Endothelial cell of umbilical vein (primary cell): Measurements from ENCODE around the gene SKAP1. TPM values are rescaled to one million over a fixed set of nuclear protein-coding genes. Genes with fewer than 3 reads are reported as not detected.

ENCODE experiments used
- BruUV-seq: library from RNA; stranded (reverse); fragments of 400-500 nt; replicated peaks from 2 replicates; lab custom pipeline; 2021; lab: Mats Ljungman, UMichigan
- CTCF ChIA-PET: fragments of 300-600, 350-600 bp; sonication (Branson Sonifier 250); formaldehyde crosslinking; loops from one replicate; lab custom pipeline; 2021; ENCODE audit warnings: antibody characterized with exemption, inconsistent platforms; lab: Charles Lee
- POLR2A ChIA-PET: fragments of 300-600, 350-600 bp; sonication (Branson Sonifier 250); formaldehyde crosslinking; loops from one replicate; lab custom pipeline; 2021; ENCODE audit warnings: antibody characterized with exemption, inconsistent platforms; lab: Charles Lee
- DNase-seq: peaks from one replicate; pipeline ENCODE4 v3.0.0-alpha.2; 2011; ENCODE audit warnings: low read depth, low spot score
- FAIRE-seq: peaks from 2 replicates; lab custom pipeline; 2011; peaks lifted over from hg19 to GRCh38; lab: Jason Lieb, UNC
- H2AFZ ChIP-seq: 2 replicates; pipeline ENCODE4 v1.6.0; 2012; ENCODE audit warnings: low read depth, low read length, control low read depth, inconsistent platforms
- H3K27ac ChIP-seq: 2 replicates; pipeline ENCODE4 v1.5.1; 2011; ENCODE audit warnings: low read depth, mild to moderate bottlenecking, control low read depth, low read length, moderate library complexity; ENCODE audit not compliant: insufficient read depth
- H3K27me3 ChIP-seq, 2 experiments: 2 replicates each; pipeline versions ENCODE4 v1.6.0 to v1.6.1; 2011; ENCODE audit warnings: low read length in 2 of 2, mixed read lengths in 1 of 2; ENCODE audit not compliant: control insufficient read depth in 2 of 2, insufficient read depth in 2 of 2
- H3K36me3 ChIP-seq, 2 experiments: 2 replicates in 1 of 2; 3 replicates in 1 of 2; pipeline ENCODE4 v1.5.1; 2011; ENCODE audit warnings: low read length in 2 of 2, mild to moderate bottlenecking in 1 of 2, moderate library complexity in 1 of 2; ENCODE audit not compliant: control insufficient read depth in 2 of 2, insufficient read depth in 2 of 2; ENCODE audit errors: extremely low read depth in 1 of 2
- H3K4me1 ChIP-seq: 3 replicates; pipeline ENCODE4 v1.5.1; 2011; ENCODE audit warnings: mild to moderate bottlenecking, low read length; ENCODE audit not compliant: control insufficient read depth, insufficient read depth; ENCODE audit errors: extremely low read depth
- H3K4me2 ChIP-seq: 2 replicates; pipeline ENCODE4 v1.6.1; 2011; ENCODE audit warnings: low read length, control low read depth, mixed read lengths; ENCODE audit not compliant: insufficient read depth
- H3K4me3 ChIP-seq, 3 experiments: fragments of 200-600 bp in 1 of 3; sonication (generic), shearing (Covaris generic) in 1 of 3; replicated peaks in 1 of 3; 2 replicates each; pipeline ENCODE4 v1.5.1; 2011 to 2016; ENCODE audit warnings: control low read depth in 3 of 3, low read length in 3 of 3, mild to moderate bottlenecking in 2 of 3, inconsistent platforms in 1 of 3, low read depth in 1 of 3, moderate library complexity in 1 of 3; ENCODE audit not compliant: insufficient read depth in 1 of 3
- H3K79me2 ChIP-seq: 2 replicates; pipeline ENCODE4 v1.6.0; 2012; ENCODE audit warnings: low read length, inconsistent platforms; ENCODE audit not compliant: control insufficient read depth, insufficient read depth
- H3K9ac ChIP-seq: replicated peaks from 2 replicates; pipeline ENCODE3; 2011; ENCODE audit warnings: low read length, control low read depth; ENCODE audit not compliant: insufficient read depth; ENCODE audit errors: extremely low read depth
- H3K9me1 ChIP-seq: replicated peaks from 3 replicates; pipeline ENCODE4 v1.6.0; 2011; ENCODE audit warnings: mild to moderate bottlenecking, low read length; ENCODE audit not compliant: control insufficient read depth, insufficient read depth; ENCODE audit errors: extremely low read depth
- H3K9me3 ChIP-seq: replicated peaks from 2 replicates; pipeline ENCODE4 v1.5.1; 2012; ENCODE audit warnings: low read length, inconsistent platforms; ENCODE audit not compliant: control insufficient read depth, insufficient read depth
- H4K20me1 ChIP-seq: replicated peaks from 2 replicates; pipeline ENCODE3; 2011; ENCODE audit warnings: mild to moderate bottlenecking, low read length; ENCODE audit not compliant: control insufficient read depth, insufficient read depth; ENCODE audit errors: extremely low read depth
- CTCF ChIP-seq, 2 donors: IDR thresholded peaks; 1 replicate in 1 of 2; 2 replicates in 1 of 2; pipeline ENCODE4 v1.5.1; 2011; ENCODE audit warnings: low read length in 2 of 2, mild to moderate bottlenecking in 2 of 2, moderate library complexity in 2 of 2, control low read depth in 1 of 2, inconsistent platforms in 1 of 2, low read depth in 1 of 2; ENCODE audit not compliant: insufficient read depth in 1 of 2; ENCODE audit errors: extremely low read depth in 1 of 2
- EZH2 ChIP-seq: IDR thresholded peaks from 2 replicates; pipeline ENCODE4 v1.6.1; 2012; ENCODE audit warnings: borderline replicate concordance, low read depth, mild to moderate bottlenecking, moderate library complexity, low read length, inconsistent platforms; ENCODE audit not compliant: severe bottlenecking
- FOS ChIP-seq: IDR thresholded peaks from 2 replicates; pipeline ENCODE4 v1.6.1; 2011; ENCODE audit warnings: mild to moderate bottlenecking, low read length, moderate library complexity, borderline replicate concordance; ENCODE audit not compliant: insufficient read depth
- GATA2 ChIP-seq: IDR thresholded peaks from 2 replicates; pipeline ENCODE4 v1.7.0; 2011; ENCODE audit warnings: low read depth, mild to moderate bottlenecking, moderate library complexity, mixed read lengths, low read length; ENCODE audit not compliant: insufficient read length, insufficient read depth
- MAX ChIP-seq: IDR thresholded peaks from 2 replicates; pipeline ENCODE4 v1.6.1; 2011; ENCODE audit not compliant: insufficient read depth, insufficient read length
- MYC ChIP-seq: IDR thresholded peaks from one replicate; pipeline ENCODE4 v1.6.1; 2011; ENCODE audit warnings: mild to moderate bottlenecking, low read depth, low read length
- POLR2A ChIP-seq: IDR thresholded peaks from 2 replicates; pipeline ENCODE4 v1.6.1; 2012; ENCODE audit warnings: low read depth, mild to moderate bottlenecking, control low read depth, low read length
- POLR2AphosphoS5 ChIP-seq: IDR thresholded peaks from 2 replicates; pipeline ENCODE4 v1.6.1; 2012; ENCODE audit warnings: low read depth, mild to moderate bottlenecking, control low read depth, low read length, moderate library complexity; ENCODE audit not compliant: insufficient read depth
- dilution Hi-C: fragments of 300-500 bp; cut with MboI; formaldehyde crosslinking; loops from one replicate; pipeline ENCODE4 v1.15.0; 2019; ENCODE audit warnings: low sequenced_read_pairs; ENCODE audit not compliant: extremely low pct_ligation_motif_present
- intact Hi-C: fragments of 100-400 bp; cut with micrococcal nuclease; formaldehyde crosslinking; loops from one replicate; pipeline ENCODE4 v1.10.0; 2022
- polyA plus RNA-seq, 4 experiments: library from polyadenylated mRNA; depleted of rRNA in 3 of 4; stranded (reverse) in 3 of 4; unstranded in 1 of 4; fragments of >200 nt; gene quantifications; 2 replicates each; pipeline versions ENCODE4 v1.2.1 to v1.2.3, GENCODE V29; 2011 to 2012; ENCODE audit warnings: missing spikeins in 1 of 4
- total RNA-seq: library from RNA; stranded (reverse); gene quantifications from 2 replicates; pipeline ENCODE4 v1.2.3, GENCODE V29; 2021

Gene SKAP1
- total and polyA plus RNA-seq, 2 donors (not counting 3 experiments of a cell fraction or from before 2014, with no cell fraction given) = 0.75 TPM; not detected in 1

GRCh38 chr17:48229936-48230335, 200.1 kb downstream of the SKAP1 start:
- no peaks in the 10 kb centered on the region for H3K9me3 ChIP-seq
- no peak overlapping the region for H3K27ac ChIP-seq
- FAIRE-seq (no peak), DNase-seq (no peak)
- no peaks in the 10 kb centered on the region for H3K36me3 ChIP-seq
- TF ChIP-seq FOS (no peak), CTCF (IDR thresholded peaks at IDR 0.05; ENCODE audit: extremely low read depth in 1 of 2, insufficient read depth in 1 of 2, low read depth in 1 of 2, low read length in 2 of 2) (no peak), EZH2 (no peak)
- H4K20me1 ChIP-seq = no peaks in the 10 kb centered on the region
- no peak overlapping the region for H2AFZ ChIP-seq
- no peaks in the 10 kb centered on the region for H3K9me1 ChIP-seq
- no peak overlapping the region for H3K4me3 ChIP-seq
- ChIA-PET CTCF (interaction anchor here (20.0 kb wide), 1 partner anchor 30 kb away, joined by 289 read pairs; no protein-coding TSS in a partner anchor), POLR2A (no interaction called here)
- H3K79me2 ChIP-seq = no peaks in the 10 kb centered on the region
- H3K9ac ChIP-seq = no peak overlapping the region
- dilution Hi-C loops = no loop called here
- H3K4me1 ChIP-seq = no peaks in the 10 kb centered on the region
- no peaks in the 10 kb centered on the region for H3K27me3 ChIP-seq
- intact Hi-C loops = no loop called here
- no TSS peak for BruUV-seq
- no peak overlapping the region for H3K4me2 ChIP-seq

GRCh38 chr17:48228720-48229119, 201.3 kb downstream of the SKAP1 start:
- CTCF ChIA-PET = interaction anchor here (1.1 to 20.0 kb wide), 3 partner anchors 10 to 31 kb away, joined by 3 to 289 read pairs (median 19); no protein-coding TSS in a partner anchor
- TF ChIP-seq MAX = no peak
- TF ChIP-seq FOS = no peak
- no peak for TF ChIP-seq GATA2
- TF ChIP-seq MYC = no peak
- no peak for TF ChIP-seq CTCF (IDR thresholded peaks at IDR 0.05; ENCODE audit: extremely low read depth in 1 of 2, insufficient read depth in 1 of 2, low read depth in 1 of 2, low read length in 2 of 2)
- no peak for TF ChIP-seq POLR2AphosphoS5
- TF ChIP-seq POLR2A = no peak
- no peaks in the 10 kb centered on the region for H3K27me3 ChIP-seq
- H3K27ac ChIP-seq = no peak overlapping the region
- FAIRE-seq (no peak), DNase-seq (no peak)
- H3K4me1 ChIP-seq = peaks cover 9% of the 10 kb centered on the region
- H2AFZ ChIP-seq = no peak overlapping the region
- BruUV-seq = no TSS peak
- dilution Hi-C loops = no loop called here
- no peaks in the 10 kb centered on the region for H3K36me3 ChIP-seq
- no peak overlapping the region for H3K9ac ChIP-seq
- H3K4me3 ChIP-seq = no peak overlapping the region
- no peaks in the 10 kb centered on the region for H3K79me2 ChIP-seq
- intact Hi-C loops = no loop called here
- POLR2A ChIA-PET = no interaction called here
- H3K4me2 ChIP-seq = no peak overlapping the region
- no peaks in the 10 kb centered on the region for H3K9me1 ChIP-seq
- no peaks in the 10 kb centered on the region for H4K20me1 ChIP-seq
- H3K9me3 ChIP-seq = no peaks in the 10 kb centered on the region
